Measurements from ENCODE around the gene PLAGL2.
"Not testable (repeated sequence)": the region's sequence is repeated elsewhere in the genome, so short reads cannot be mapped to it uniquely, and the experiment has no call there.

DNA sequence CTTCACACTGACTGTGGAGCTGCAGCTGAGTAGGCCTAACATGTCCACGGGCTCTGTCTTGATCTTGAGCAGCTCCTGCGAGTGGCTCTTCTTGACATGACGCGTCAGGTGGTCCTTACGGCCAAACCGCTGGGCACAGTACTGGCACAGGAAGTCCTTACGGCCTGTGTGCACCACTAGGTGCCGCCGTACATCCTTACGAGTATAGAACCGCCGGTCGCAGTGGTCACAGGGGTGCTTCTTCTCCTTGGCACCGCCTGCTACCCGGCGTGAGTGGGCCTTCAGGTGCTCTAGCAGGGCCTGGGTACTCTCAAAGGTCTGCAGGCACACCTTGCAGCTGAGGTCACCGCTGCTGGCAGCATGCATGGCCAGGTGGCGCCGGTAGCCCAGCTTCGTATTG is 10.4 kb downstream of the PLAGL2 start:
- TF ChIP-seq, protein P1, sequence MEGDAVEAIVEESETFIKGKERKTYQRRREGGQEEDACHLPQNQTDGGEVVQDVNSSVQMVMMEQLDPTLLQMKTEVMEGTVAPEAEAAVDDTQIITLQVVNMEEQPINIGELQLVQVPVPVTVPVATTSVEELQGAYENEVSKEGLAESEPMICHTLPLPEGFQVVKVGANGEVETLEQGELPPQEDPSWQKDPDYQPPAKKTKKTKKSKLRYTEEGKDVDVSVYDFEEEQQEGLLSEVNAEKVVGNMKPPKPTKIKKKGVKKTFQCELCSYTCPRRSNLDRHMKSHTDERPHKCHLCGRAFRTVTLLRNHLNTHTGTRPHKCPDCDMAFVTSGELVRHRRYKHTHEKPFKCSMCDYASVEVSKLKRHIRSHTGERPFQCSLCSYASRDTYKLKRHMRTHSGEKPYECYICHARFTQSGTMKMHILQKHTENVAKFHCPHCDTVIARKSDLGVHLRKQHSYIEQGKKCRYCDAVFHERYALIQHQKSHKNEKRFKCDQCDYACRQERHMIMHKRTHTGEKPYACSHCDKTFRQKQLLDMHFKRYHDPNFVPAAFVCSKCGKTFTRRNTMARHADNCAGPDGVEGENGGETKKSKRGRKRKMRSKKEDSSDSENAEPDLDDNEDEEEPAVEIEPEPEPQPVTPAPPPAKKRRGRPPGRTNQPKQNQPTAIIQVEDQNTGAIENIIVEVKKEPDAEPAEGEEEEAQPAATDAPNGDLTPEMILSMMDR (conservative IDR thresholded peaks at IDR 0.05; ENCODE audit: low read length): peak; percentile 47
- TF ChIP-seq EZH2phosphoT487 (IDR thresholded peaks at IDR 0.05; ENCODE audit: borderline replicate concordance, low read depth, low read length): not testable (repeated sequence)
